GM18870 (cell line): ENCODE results near the gene NDUFB2.
"Not testable (repeated sequence)": the region's sequence is repeated elsewhere in the genome, so short reads cannot be mapped to it uniquely, and the experiment has no call there.

ENCODE experiments used
- ATAC-seq: cut with Tn5 transposase; IDR thresholded peaks from one replicate; pipeline ENCODE4 v1.9.1; 2021; ENCODE audit warnings: moderate library complexity; ENCODE audit not compliant: unreplicated experiment

NDUFB2 gene

DNA sequence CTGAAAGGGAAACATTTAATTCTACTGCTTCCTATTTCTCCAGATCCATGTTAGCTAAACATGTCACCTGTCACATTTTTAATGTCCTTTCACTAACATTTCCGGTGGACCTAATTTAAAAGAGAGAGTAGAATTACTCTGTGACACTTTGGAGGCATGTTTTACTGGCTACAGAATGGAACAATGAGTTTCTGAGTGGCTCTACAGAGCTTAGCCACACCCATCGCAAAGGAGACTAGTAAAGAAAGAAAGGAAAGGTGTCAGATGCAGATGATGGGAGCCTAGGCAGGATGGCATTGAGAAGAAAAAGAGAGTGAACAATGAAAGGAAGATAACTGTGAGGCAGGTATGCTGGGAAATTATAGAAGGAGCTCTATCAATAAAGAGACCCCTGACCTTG lies 35.9 kb downstream of the NDUFB2 start:
- ATAC-seq = no peak

DNA sequence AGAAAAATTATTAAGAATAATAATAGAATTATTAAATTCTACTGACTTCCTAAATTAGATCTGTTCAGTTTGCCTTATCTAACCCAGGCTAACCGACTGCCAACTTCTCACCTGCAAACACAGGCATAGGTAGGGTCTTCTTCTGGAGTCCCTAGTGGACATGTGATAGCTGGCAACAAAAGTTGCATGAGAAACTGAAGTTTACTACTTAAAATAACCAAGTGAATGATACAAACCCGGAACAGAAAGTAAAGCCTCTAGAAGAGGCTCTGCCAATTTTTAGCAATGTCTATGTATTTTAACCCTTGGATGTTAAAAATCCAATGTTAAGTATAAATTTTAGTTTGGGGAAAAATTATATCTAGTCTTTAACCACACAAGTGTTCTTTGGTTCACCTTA lies 37.6 kb downstream of the NDUFB2 start:
- ATAC-seq = no peak

- no peak for ATAC-seq
Observed at GRCh38 chr7:140734729-140735128, 38.2 kb downstream of the NDUFB2 start.

- no peak for ATAC-seq
Observed at GRCh38 chr7:140738280-140738679, 41.8 kb downstream of the NDUFB2 start.

DNA sequence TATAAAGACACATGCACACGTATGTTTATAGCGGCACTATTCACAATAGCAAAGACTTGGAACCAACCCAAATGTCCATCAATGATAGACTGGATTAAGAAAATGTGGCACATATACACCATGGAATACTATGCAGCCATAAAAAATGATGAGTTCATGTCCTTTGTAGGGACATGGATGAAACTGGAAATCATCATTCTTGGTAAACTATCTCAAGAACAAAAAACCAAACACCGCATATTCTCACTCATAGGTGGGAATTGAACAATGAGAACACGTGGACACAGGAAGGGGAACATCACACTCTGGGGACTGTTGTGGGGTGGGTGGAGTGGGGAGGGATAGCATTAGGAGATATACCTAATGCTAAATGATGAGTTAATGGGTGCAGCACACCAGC lies 46.7 kb downstream of the NDUFB2 start:
- not testable (repeated sequence) for ATAC-seq

DNA sequence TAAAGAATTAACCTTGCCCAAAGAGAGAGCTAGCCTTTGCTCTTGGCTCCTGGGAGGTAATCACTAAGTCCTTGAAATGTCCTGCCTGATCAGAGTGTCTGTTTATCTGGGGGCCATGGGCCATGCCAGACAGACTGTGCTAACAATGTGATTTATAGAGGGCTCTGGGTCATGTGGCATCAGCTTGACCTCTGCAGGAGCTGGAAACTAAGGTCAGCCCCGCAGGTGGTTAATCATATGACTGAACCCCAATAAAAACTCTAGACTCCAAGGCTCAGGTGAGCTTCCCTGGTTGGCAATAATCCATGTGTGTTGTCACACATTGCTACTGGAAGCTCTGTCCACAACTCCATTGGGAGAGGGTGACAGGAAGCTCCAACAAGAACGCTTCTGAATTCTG lies 47.5 kb downstream of the NDUFB2 start:
- ATAC-seq = no peak

- no peak for ATAC-seq
Observed at GRCh38 chr7:140745266-140746058, 49.0 kb downstream of the NDUFB2 start.

- no peak for ATAC-seq
Observed at GRCh38 chr7:140746751-140747150, 50.2 kb downstream of the NDUFB2 start.

DNA sequence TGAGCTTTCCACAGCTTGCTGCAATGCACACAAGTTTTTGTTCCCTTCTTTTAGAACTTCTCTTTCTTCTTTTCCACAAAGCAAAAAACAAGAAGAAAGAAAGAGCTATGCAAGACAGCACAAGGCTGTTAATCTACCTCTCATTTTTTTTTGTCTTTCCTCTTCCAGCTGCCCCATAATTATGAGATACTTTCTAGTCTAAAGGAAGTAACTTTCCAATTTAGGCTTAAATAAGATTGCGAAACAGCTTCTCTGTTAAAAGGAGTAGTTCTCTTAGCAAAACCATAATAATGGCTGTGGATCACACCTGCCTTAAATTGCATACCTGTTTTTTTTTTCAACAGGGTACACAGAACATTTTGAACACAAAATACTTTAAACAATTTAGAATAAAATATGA lies 56.0 kb downstream of the NDUFB2 start:
- ATAC-seq = no peak

DNA sequence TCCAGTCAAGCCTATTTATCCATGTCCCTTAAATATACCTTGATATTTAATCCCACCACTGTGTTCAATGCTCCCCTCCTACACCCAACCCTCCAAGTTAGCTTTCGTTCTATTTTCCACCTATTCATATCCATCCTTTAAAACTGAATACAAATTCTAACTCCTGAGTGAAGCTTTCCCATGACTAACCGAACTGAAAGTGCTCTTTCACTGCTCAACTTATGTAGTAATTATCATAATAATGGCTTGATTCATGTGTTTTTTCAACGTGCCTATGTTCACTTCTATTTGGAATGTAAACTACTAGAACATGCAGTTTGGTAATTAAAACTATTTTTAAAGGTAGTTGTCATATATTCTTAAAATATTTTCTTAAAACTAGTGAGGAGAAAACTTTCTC lies 58.0 kb downstream of the NDUFB2 start:
- ATAC-seq = no peak
